ENCODE measurements around the gene SLC27A1. TPM values are rescaled to one million over a fixed set of nuclear protein-coding genes. Genes with fewer than 3 reads are reported as not detected.

The SLC27A1 gene
- total and polyA plus RNA-seq, 2 experiments from 2014 or later, result 8.6 to 8.7 TPM

GRCh38 chr19:17475541-17476115 is 5.3 kb downstream of the SLC27A1 start:
- no peak for TF ChIP-seq CTCF (IDR thresholded peaks at IDR 0.05; ENCODE audit: poor library complexity)
- TF ChIP-seq EZH2phosphoT487 (IDR thresholded peaks at IDR 0.05; ENCODE audit: low read depth, severe bottlenecking, unreplicated experiment), result no peak
- no peak for TF ChIP-seq EZH2 (IDR thresholded peaks at IDR 0.05; ENCODE audit: borderline replicate concordance)

GRCh38 chr19:17479325-17479791 is 9.0 kb downstream of the SLC27A1 start:
- WGBS (ENCODE audit: low lambda C conversion rate, missing lambda C conversion rate), result 82% methylated on average over 6 of the region's 6 CpGs
- Histone ChIP-seq H3K9me2 (replicated peaks; ENCODE audit: insufficient read depth) (no peaks in the 10 kb centered on the region), H3K27me3 (no peaks in the 10 kb centered on the region), H3K79me2 (no peaks in the 10 kb centered on the region), H3K27ac (no peak overlapping the region), H3K36me3 (replicated peaks; ENCODE audit: insufficient read depth, low read depth) (no peaks in the 10 kb centered on the region), H3K4me2 (no peak overlapping the region), H3K9me3 (ENCODE audit: low read depth) (no peaks in the 10 kb centered on the region), H3K4me3 (no peak overlapping the region), H4K20me1 (ENCODE audit: insufficient read depth, poor library complexity, severe bottlenecking) (no peaks in the 10 kb centered on the region), H2AFZ (no peak overlapping the region), H3K4me1 (ENCODE audit: insufficient read depth) (no peaks in the 10 kb centered on the region)
- TF ChIP-seq CTCF (IDR thresholded peaks at IDR 0.05; ENCODE audit: poor library complexity) (no peak), EZH2 (IDR thresholded peaks at IDR 0.05; ENCODE audit: borderline replicate concordance) (no peak), EZH2phosphoT487 (IDR thresholded peaks at IDR 0.05; ENCODE audit: low read depth, severe bottlenecking, unreplicated experiment) (no peak)
- DNase-seq (ENCODE audit: low spot score), result no peak

More at GRCh38 chr19:17475541-17476115, 5.3 kb downstream of the SLC27A1 start:
- Histone ChIP-seq H3K4me2 (no peak overlapping the region), H3K27ac (no peak overlapping the region), H3K9me3 (ENCODE audit: low read depth) (no peaks in the 10 kb centered on the region), H4K20me1 (ENCODE audit: insufficient read depth, poor library complexity, severe bottlenecking) (no peaks in the 10 kb centered on the region), H3K27me3 (no peaks in the 10 kb centered on the region), H3K9me2 (replicated peaks; ENCODE audit: insufficient read depth) (no peaks in the 10 kb centered on the region), H3K4me3 (no peak overlapping the region), H3K79me2 (peaks cover 12% of the 10 kb centered on the region), H3K4me1 (ENCODE audit: insufficient read depth) (peaks cover 8% of the 10 kb centered on the region), H3K36me3 (replicated peaks; ENCODE audit: insufficient read depth, low read depth) (no peaks in the 10 kb centered on the region), H2AFZ (no peak overlapping the region)
- DNase-seq (ENCODE audit: low spot score), result no peak
- 83% methylated on average over 10 of the region's 10 CpGs for WGBS (ENCODE audit: low lambda C conversion rate, missing lambda C conversion rate)

- Histone ChIP-seq H3K9me2 (replicated peaks; ENCODE audit: insufficient read depth) (no peaks in the 10 kb centered on the region), H3K4me3 (no peak overlapping the region), H3K36me3 (replicated peaks; ENCODE audit: insufficient read depth, low read depth) (no peaks in the 10 kb centered on the region), H3K9me3 (ENCODE audit: low read depth) (no peaks in the 10 kb centered on the region), H4K20me1 (ENCODE audit: insufficient read depth, poor library complexity, severe bottlenecking) (no peaks in the 10 kb centered on the region), H3K4me2 (no peak overlapping the region), H2AFZ (no peak overlapping the region), H3K27me3 (no peaks in the 10 kb centered on the region), H3K79me2 (no peaks in the 10 kb centered on the region), H3K4me1 (ENCODE audit: insufficient read depth) (no peaks in the 10 kb centered on the region), H3K27ac (no peak overlapping the region)
- TF ChIP-seq EZH2phosphoT487 (IDR thresholded peaks at IDR 0.05; ENCODE audit: low read depth, severe bottlenecking, unreplicated experiment) (no peak), CTCF (IDR thresholded peaks at IDR 0.05; ENCODE audit: poor library complexity) (no peak), EZH2 (IDR thresholded peaks at IDR 0.05; ENCODE audit: borderline replicate concordance) (no peak)
- DNase-seq (ENCODE audit: low spot score), result no peak
- WGBS (ENCODE audit: low lambda C conversion rate, missing lambda C conversion rate), result 90% methylated on average over 13 of the region's 13 CpGs
These were observed 11.7 kb downstream of the SLC27A1 start for GRCh38 chr19:17481986-17482385.
